CD14-positive monocyte (primary cell): ENCODE data around the gene CHST11. TPM values are rescaled to one million over a fixed set of nuclear protein-coding genes. Genes with fewer than 3 reads are reported as not detected.
A peak's percentile ranks its signal among the peaks of the same experiment; 100 is the strongest.

Source experiments
- DNase-seq, 3 donors: peaks; one replicate each; pipeline ENCODE4 v3.0.0-alpha.2; 2011 to 2022
- H2AFZ ChIP-seq: 2 replicates; pipeline ENCODE4 v1.6.0; 2012; ENCODE audit warnings: mild to moderate bottlenecking, low read depth, low read length, inconsistent platforms; ENCODE audit not compliant: insufficient read depth, poor library complexity, severe bottlenecking
- H3K27ac ChIP-seq, 2 donors: 1 replicate in 1 of 2; 2 replicates in 1 of 2; pipeline ENCODE4 v1.5.1; 2012 to 2013; ENCODE audit warnings: low read length in 2 of 2, control low read depth in 1 of 2, inconsistent platforms in 1 of 2, low read depth in 1 of 2, mild to moderate bottlenecking in 1 of 2
- H3K27me3 ChIP-seq, 2 donors: one replicate each; pipeline versions ENCODE4 v1.6.0 to v1.6.1; 2011 to 2013; ENCODE audit warnings: low read length in 2 of 2; ENCODE audit not compliant: control insufficient read depth in 2 of 2, insufficient read depth in 2 of 2
- H3K36me3 ChIP-seq, 2 donors: replicated peaks in 1 of 2; 1 replicate in 1 of 2; 2 replicates in 1 of 2; pipeline versions ENCODE4 v1.5.1 to v1.6.1; 2012 to 2013; ENCODE audit warnings: low read length in 2 of 2, control low read depth in 1 of 2, inconsistent platforms in 1 of 2, mild to moderate bottlenecking in 1 of 2; ENCODE audit not compliant: insufficient read depth in 2 of 2, control insufficient read depth in 1 of 2
- H3K4me1 ChIP-seq, 2 donors: 1 replicate in 1 of 2; 2 replicates in 1 of 2; pipeline versions ENCODE4 v1.5.1 to v1.6.1; 2012 to 2013; ENCODE audit warnings: low read length in 2 of 2, control low read depth in 1 of 2, inconsistent platforms in 1 of 2, mild to moderate bottlenecking in 1 of 2, moderate library complexity in 1 of 2; ENCODE audit not compliant: insufficient read depth in 2 of 2, control insufficient read depth in 1 of 2
- H3K4me2 ChIP-seq: replicated peaks from 2 replicates; pipeline ENCODE3; 2012; ENCODE audit warnings: low read length, moderate library complexity, mild to moderate bottlenecking; ENCODE audit not compliant: poor library complexity, severe bottlenecking; ENCODE audit errors: extremely low read depth
- H3K4me3 ChIP-seq, 3 experiments: fragments of 200-600 bp in 1 of 3; sonication (generic) in 1 of 3; replicated peaks in 1 of 3; 1 replicate in 2 of 3; 2 replicates in 1 of 3; pipeline ENCODE4 v1.5.1; 2011 to 2013; ENCODE audit warnings: low read length in 3 of 3, mild to moderate bottlenecking in 3 of 3, control low read depth in 2 of 3, low read depth in 2 of 3, inconsistent platforms in 1 of 3, moderate library complexity in 1 of 3
- H3K79me2 ChIP-seq: 2 replicates; pipeline ENCODE4 v1.6.0; 2012; ENCODE audit warnings: mild to moderate bottlenecking, control low read depth, inconsistent platforms, low read length, moderate library complexity; ENCODE audit not compliant: insufficient read depth
- H3K9ac ChIP-seq: 2 replicates; pipeline ENCODE4 v1.6.0; 2017; ENCODE audit warnings: low read length, mild to moderate bottlenecking; ENCODE audit not compliant: insufficient read depth, poor library complexity, severe bottlenecking
- H3K9me3 ChIP-seq, 2 donors: replicated peaks in 1 of 2; 1 replicate in 1 of 2; 2 replicates in 1 of 2; pipeline versions ENCODE4 v1.5.1 to v1.6.1; 2012 to 2013; ENCODE audit warnings: low read length in 2 of 2, control low read depth in 1 of 2; ENCODE audit not compliant: control insufficient read depth in 1 of 2, insufficient read depth in 1 of 2
- H4K20me1 ChIP-seq: 2 replicates; pipeline ENCODE4 v1.6.0; 2012; ENCODE audit warnings: mild to moderate bottlenecking, low read length, control low read depth, moderate library complexity; ENCODE audit not compliant: insufficient read depth
- H3K27ac Mint-ChIP-seq, 7 donors: one replicate each; pipeline ENCODE4 v1.8.0; 2020; ENCODE audit warnings: mild to moderate bottlenecking in 7 of 7, mixed read lengths in 7 of 7, moderate library complexity in 6 of 7, inconsistent platforms in 2 of 7
- H3K27me3 Mint-ChIP-seq, 3 donors: one replicate each; pipeline ENCODE4 v1.8.0; 2021 to 2022; ENCODE audit warnings: low read depth in 3 of 3, mild to moderate bottlenecking in 3 of 3, mixed read lengths in 3 of 3, moderate library complexity in 3 of 3, inconsistent platforms in 1 of 3
- H3K36me3 Mint-ChIP-seq, 2 donors: one replicate each; pipeline ENCODE4 v1.8.0; 2020; ENCODE audit warnings: mixed read lengths in 2 of 2, inconsistent platforms in 1 of 2, mild to moderate bottlenecking in 1 of 2
- H3K4me1 Mint-ChIP-seq: one replicate; pipeline ENCODE4 v1.8.0; 2020; ENCODE audit warnings: mild to moderate bottlenecking, mixed read lengths
- H3K4me3 Mint-ChIP-seq, 2 donors: one replicate each; pipeline ENCODE4 v1.8.0; 2020; ENCODE audit warnings: mild to moderate bottlenecking in 2 of 2, mixed read lengths in 2 of 2, moderate library complexity in 1 of 2
- H3K9me3 Mint-ChIP-seq, 7 donors: one replicate each; pipeline ENCODE4 v1.8.0; 2020 to 2022; ENCODE audit warnings: mixed read lengths in 7 of 7, mild to moderate bottlenecking in 6 of 7, moderate library complexity in 6 of 7, inconsistent platforms in 2 of 7
- WGBS: methylation state at CpG from one replicate; pipeline ENCODE4 v1.1.5; 2013; ENCODE audit warnings: missing lambda C conversion rate; ENCODE audit not compliant: insufficient coverage; 5-methylcytosine and 5-hydroxymethylcytosine counted together
- intact Hi-C, 2 donors: fragments of 100-400 bp; cut with micrococcal nuclease; formaldehyde crosslinking; loops; one replicate each; pipeline versions ENCODE4 v1.15.0 to v1.15.1; 2023
- polyA plus RNA-seq, 3 donors: library from polyadenylated mRNA; depleted of rRNA in 1 of 3; unstranded in 2 of 3; stranded (reverse) in 1 of 3; fragments of 300-500 nt in 2 of 3; fragments of >200 nt in 1 of 3; fragmentation: Illumina TruSeq in 2 of 3; gene quantifications; 1 replicate in 2 of 3; 2 replicates in 1 of 3; pipeline ENCODE4 v1.2.3, GENCODE V29; 2012 to 2021
- TF ChIP-seq, protein P1 (sequence below): fragments of 200-600 bp; IDR thresholded peaks from one replicate; pipeline ENCODE4 v1.8.0; 2022; ENCODE audit warnings: antibody characterized with exemption, mild to moderate bottlenecking

CHST11 gene
- polyA plus RNA-seq, 3 donors, result 44.4 to 66.6 (median 48.4) TPM

DNA sequence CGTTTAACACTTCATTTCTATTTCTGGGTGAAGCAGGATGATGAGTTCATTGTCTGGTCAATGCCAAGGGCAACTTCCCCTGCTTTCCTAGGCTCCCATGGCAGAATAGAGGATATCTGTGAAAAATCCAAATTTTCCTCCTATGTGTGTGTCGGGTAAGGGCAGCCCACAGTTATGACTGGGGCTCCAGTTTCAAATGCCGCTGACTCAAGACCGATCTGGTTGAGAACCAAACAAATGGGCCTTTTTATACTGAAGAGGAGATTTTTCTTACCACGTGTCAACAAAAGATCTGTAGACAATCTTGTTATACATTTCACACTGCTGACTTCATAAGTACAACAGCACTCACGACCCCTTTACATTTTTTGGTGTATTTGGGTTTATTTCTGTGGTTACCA lies 120.8 kb downstream of the CHST11 start:
- WGBS, result 94% methylated on average over 3 of the region's 6 CpGs

DNA sequence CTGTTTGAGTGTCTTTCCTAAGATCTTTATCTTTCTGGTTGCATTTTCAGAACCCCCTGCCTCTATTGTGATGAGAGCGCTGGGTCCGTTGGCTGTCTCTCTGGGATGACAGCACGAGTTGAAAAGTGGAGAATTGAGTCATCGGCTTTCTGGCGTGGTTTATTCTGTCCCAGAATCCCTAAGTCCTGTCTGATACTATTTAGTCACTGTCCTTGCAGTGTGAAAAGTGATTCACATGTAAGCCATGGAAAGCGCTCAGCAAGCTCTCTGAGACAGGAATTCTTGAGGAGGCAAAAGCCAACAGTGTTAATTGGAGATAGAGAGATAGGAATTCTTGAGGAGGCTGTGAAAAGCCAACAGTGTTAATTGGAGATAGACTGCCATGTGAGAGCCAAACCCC lies 121.7 kb downstream of the CHST11 start:
- H3K9me3 ChIP-seq, result no peaks in the 10 kb centered on the region
- no peak for DNase-seq
- H3K9ac ChIP-seq, result no peak overlapping the region
- peaks cover 86% of the 10 kb centered on the region for H3K79me2 ChIP-seq
- intact Hi-C loops, result no loop called here
- no peaks in the 10 kb centered on the region for H3K27me3 ChIP-seq
- H2AFZ ChIP-seq, result no peak overlapping the region
- 82% methylated on average over 6 of the region's 6 CpGs for WGBS
- H3K4me3 Mint-ChIP-seq, result no peak overlapping the region
- peaks cover 0 to 2% (median 0%) of the 10 kb centered on the region in 3 donors for H3K27me3 Mint-ChIP-seq
- H3K27ac Mint-ChIP-seq, result peak overlapping the region in 5 of 7 donors; percentile 1 to 57 (median 12)
- peak overlapping the region in 1 of 2 donors; percentile 64 for H3K27ac ChIP-seq
- H3K36me3 Mint-ChIP-seq, result peaks cover 11 to 13% of the 10 kb centered on the region in 2 donors
- H3K4me3 ChIP-seq, result no peak overlapping the region
- no peak overlapping the region for H3K4me2 ChIP-seq
- H3K4me1 ChIP-seq, result peaks cover 9 to 40% of the 10 kb centered on the region in 2 donors
- H3K9me3 Mint-ChIP-seq, result peaks cover 0 to 3% (median 0%) of the 10 kb centered on the region in 7 donors
- peaks cover 87% of the 10 kb centered on the region for H4K20me1 ChIP-seq
- H3K36me3 ChIP-seq, result peaks cover 0 to 4% of the 10 kb centered on the region in 2 donors
- peaks cover 75% of the 10 kb centered on the region for H3K4me1 Mint-ChIP-seq
- TF ChIP-seq, protein P1, sequence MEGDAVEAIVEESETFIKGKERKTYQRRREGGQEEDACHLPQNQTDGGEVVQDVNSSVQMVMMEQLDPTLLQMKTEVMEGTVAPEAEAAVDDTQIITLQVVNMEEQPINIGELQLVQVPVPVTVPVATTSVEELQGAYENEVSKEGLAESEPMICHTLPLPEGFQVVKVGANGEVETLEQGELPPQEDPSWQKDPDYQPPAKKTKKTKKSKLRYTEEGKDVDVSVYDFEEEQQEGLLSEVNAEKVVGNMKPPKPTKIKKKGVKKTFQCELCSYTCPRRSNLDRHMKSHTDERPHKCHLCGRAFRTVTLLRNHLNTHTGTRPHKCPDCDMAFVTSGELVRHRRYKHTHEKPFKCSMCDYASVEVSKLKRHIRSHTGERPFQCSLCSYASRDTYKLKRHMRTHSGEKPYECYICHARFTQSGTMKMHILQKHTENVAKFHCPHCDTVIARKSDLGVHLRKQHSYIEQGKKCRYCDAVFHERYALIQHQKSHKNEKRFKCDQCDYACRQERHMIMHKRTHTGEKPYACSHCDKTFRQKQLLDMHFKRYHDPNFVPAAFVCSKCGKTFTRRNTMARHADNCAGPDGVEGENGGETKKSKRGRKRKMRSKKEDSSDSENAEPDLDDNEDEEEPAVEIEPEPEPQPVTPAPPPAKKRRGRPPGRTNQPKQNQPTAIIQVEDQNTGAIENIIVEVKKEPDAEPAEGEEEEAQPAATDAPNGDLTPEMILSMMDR, result no peak

More for the DNA sequence above, 120.8 kb downstream of the CHST11 start:
- H3K27ac ChIP-seq, result peak overlapping the region in 1 of 2 donors; percentile 34
- H4K20me1 ChIP-seq, result peaks cover 78% of the 10 kb centered on the region
- peaks cover 9 to 40% of the 10 kb centered on the region in 2 donors for H3K4me1 ChIP-seq
- H2AFZ ChIP-seq, result no peak overlapping the region
- peaks cover 72% of the 10 kb centered on the region for H3K4me1 Mint-ChIP-seq
- H3K9ac ChIP-seq, result no peak overlapping the region
- peak overlapping the region in 3 of 7 donors; percentile 12 to 73 (median 51) for H3K27ac Mint-ChIP-seq
- no peak overlapping the region for H3K4me3 ChIP-seq
- peaks cover 79% of the 10 kb centered on the region for H3K79me2 ChIP-seq
- H3K27me3 ChIP-seq, result no peaks in the 10 kb centered on the region
- TF ChIP-seq, protein P1, result no peak
- no peaks in the 10 kb centered on the region for H3K9me3 ChIP-seq
- H3K4me2 ChIP-seq, result no peak overlapping the region
- no peak for DNase-seq
- intact Hi-C loops, result no loop called here
- H3K36me3 ChIP-seq, result no peaks in the 10 kb centered on the region
- H3K27me3 Mint-ChIP-seq, result peaks cover 0 to 2% (median 0%) of the 10 kb centered on the region in 3 donors
- H3K4me3 Mint-ChIP-seq, result no peak overlapping the region
- peaks cover 0 to 3% (median 0%) of the 10 kb centered on the region in 7 donors for H3K9me3 Mint-ChIP-seq
- peaks cover 12 to 15% of the 10 kb centered on the region in 2 donors for H3K36me3 Mint-ChIP-seq
